A673 (cell line): Measurements from ENCODE around the gene COL4A2. TPM values are rescaled to one million over a fixed set of nuclear protein-coding genes. Genes with fewer than 3 reads are reported as not detected.

ENCODE experiments used
- BruUV-seq: library from RNA; stranded (reverse); fragments of 400-500 nt; replicated peaks from 2 replicates; lab custom pipeline; 2021; lab: Mats Ljungman, UMichigan
- CTCF ChIA-PET: fragments of 300-600 bp; sonication (Branson Sonifier 250); formaldehyde crosslinking; loops from one replicate; lab custom pipeline; 2022; ENCODE audit warnings: antibody characterized with exemption; lab: Charles Lee
- POLR2A ChIA-PET: fragments of 300-600 bp; sonication (Branson Sonifier 250); formaldehyde crosslinking; loops from one replicate; lab custom pipeline; 2022; ENCODE audit warnings: antibody characterized with exemption; ENCODE audit not compliant: low non-redundant PET; lab: Charles Lee
- DNase-seq: peaks from one replicate; pipeline ENCODE4 v3.0.0-alpha.2; 2015; ENCODE audit warnings: low spot score
- H3K27ac ChIP-seq: fragments of 200-600 bp; sonication (generic); 2 replicates; pipeline ENCODE4 v1.5.1; 2016; ENCODE audit warnings: mixed run types, low read depth, mild to moderate bottlenecking, mixed read lengths, antibody characterized with exemption, low read length; ENCODE audit not compliant: poor library complexity, severe bottlenecking
- H3K27me3 ChIP-seq: fragments of 200-600 bp; sonication (generic); replicated peaks from 2 replicates; pipeline ENCODE4 v1.6.1; 2017; ENCODE audit warnings: mixed run types, low read depth, mild to moderate bottlenecking, mixed read lengths, antibody characterized with exemption, low read length; ENCODE audit not compliant: insufficient read depth, poor library complexity
- H3K36me3 ChIP-seq: fragments of 200-600 bp; sonication (generic); 2 replicates; pipeline ENCODE4 v1.6.1; 2016; ENCODE audit warnings: mixed run types, mild to moderate bottlenecking, mixed read lengths, antibody characterized with exemption, low read length; ENCODE audit not compliant: insufficient read depth, poor library complexity, severe bottlenecking
- H3K4me1 ChIP-seq: fragments of 200-600 bp; sonication (generic); 2 replicates; pipeline ENCODE4 v1.6.1; 2017; ENCODE audit warnings: mixed run types, mild to moderate bottlenecking, mixed read lengths, antibody characterized with exemption, low read length; ENCODE audit not compliant: insufficient read depth, poor library complexity, severe bottlenecking
- H3K4me3 ChIP-seq: fragments of 200-600 bp; sonication (generic); 2 replicates; pipeline ENCODE4 v1.5.1; 2016; ENCODE audit warnings: low read depth, mixed run types, mild to moderate bottlenecking, mixed read lengths, low read length; ENCODE audit not compliant: poor library complexity, severe bottlenecking
- H3K9me3 ChIP-seq: fragments of 200-600 bp; sonication (generic); 2 replicates; pipeline ENCODE4 v1.6.1; 2016; ENCODE audit warnings: mixed run types, low read depth, mild to moderate bottlenecking, mixed read lengths, antibody characterized with exemption, low read length; ENCODE audit not compliant: poor library complexity, severe bottlenecking
- EZH2 ChIP-seq: fragments of 200-600 bp; sonication (generic); IDR thresholded peaks from 2 replicates; pipeline ENCODE4 v1.6.1; 2017; ENCODE audit warnings: borderline replicate concordance, low read depth, mild to moderate bottlenecking, mixed read lengths, antibody characterized with exemption, low read length; ENCODE audit not compliant: poor library complexity, severe bottlenecking
- intact Hi-C: fragments of 100-400 bp; cut with micrococcal nuclease; formaldehyde crosslinking; loops from one replicate; pipeline ENCODE4 v1.10.0; 2022; ENCODE audit not compliant: unreplicated experiment
- total RNA-seq: library from RNA; stranded (reverse); gene quantifications from 2 replicates; pipeline ENCODE4 v1.2.3, GENCODE V29; 2021
- TF ChIP-seq, protein P1 (sequence below): fragments of 300-800, 200-600 bp; sonication (generic); conservative IDR thresholded peaks from 2 replicates; pipeline ENCODE4 v1.5.1; 2017; ENCODE audit warnings: low read depth, mild to moderate bottlenecking, antibody characterized with exemption, low read length, moderate library complexity, mixed read lengths

The COL4A2 gene
- total RNA-seq, 1 experiment from 2014 or later: 184 TPM

DNA sequence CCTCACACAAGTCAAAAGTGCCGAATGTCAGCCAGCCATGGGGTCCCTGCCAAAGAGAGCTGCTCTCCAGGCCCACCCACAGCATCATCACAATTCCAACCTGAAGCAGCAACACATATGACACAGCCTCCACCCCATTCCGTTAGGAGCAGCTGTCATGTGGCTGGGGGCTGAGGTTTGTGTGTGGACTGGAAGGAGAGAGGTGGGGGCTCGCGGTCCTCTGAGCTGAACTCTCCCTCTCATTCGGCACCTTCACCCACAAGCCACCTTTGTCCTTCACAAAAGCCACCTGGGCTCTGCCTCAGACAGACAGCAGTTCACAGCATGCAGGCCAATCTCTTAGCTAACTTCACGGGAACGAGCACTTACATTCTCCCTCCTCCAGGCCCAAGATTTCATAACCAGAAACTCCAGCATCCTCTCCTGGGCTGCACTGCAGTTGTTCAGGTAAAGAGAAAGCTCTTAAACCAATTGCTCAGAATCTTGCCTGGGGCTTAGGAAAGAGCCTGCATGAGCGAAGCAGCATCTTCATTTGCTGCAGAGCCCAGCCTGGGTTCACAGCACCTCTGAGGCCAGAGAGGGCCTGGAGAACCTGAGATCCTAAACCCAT lies 247.2 kb downstream of the COL4A2 start:
- CTCF ChIA-PET: no interaction called here
- Histone ChIP-seq H3K4me3 (no peak overlapping the region), H3K36me3 (no peaks in the 10 kb centered on the region)

DNA sequence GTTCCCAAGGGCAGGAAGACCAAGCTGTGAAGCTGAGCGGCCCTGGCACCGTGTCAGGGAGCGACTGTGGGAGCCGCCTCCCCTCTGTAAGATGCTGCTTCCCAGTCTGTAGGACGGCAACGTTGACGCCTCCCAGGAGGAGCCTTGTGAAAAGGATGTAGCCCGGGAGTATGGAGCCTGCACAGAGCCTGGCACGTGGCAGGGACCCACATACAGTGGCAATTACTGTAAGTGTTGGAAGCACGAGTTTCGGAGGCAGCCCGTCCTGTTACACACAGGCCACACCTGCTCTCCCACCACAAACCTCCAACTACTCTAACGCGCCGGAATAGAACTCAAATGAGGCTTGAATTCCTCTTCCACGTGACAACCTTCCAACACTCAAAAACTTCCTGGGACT lies 247.9 kb downstream of the COL4A2 start:
- no peak for TF ChIP-seq EZH2
- TF ChIP-seq, protein P1, sequence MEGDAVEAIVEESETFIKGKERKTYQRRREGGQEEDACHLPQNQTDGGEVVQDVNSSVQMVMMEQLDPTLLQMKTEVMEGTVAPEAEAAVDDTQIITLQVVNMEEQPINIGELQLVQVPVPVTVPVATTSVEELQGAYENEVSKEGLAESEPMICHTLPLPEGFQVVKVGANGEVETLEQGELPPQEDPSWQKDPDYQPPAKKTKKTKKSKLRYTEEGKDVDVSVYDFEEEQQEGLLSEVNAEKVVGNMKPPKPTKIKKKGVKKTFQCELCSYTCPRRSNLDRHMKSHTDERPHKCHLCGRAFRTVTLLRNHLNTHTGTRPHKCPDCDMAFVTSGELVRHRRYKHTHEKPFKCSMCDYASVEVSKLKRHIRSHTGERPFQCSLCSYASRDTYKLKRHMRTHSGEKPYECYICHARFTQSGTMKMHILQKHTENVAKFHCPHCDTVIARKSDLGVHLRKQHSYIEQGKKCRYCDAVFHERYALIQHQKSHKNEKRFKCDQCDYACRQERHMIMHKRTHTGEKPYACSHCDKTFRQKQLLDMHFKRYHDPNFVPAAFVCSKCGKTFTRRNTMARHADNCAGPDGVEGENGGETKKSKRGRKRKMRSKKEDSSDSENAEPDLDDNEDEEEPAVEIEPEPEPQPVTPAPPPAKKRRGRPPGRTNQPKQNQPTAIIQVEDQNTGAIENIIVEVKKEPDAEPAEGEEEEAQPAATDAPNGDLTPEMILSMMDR: no peak
- no peaks in the 10 kb centered on the region for H3K4me1 ChIP-seq
- no peak for DNase-seq
- BruUV-seq: no TSS peak
- no peaks in the 10 kb centered on the region for H3K9me3 ChIP-seq
- no peaks in the 10 kb centered on the region for H3K27me3 ChIP-seq
- intact Hi-C loops: no loop called here
- H3K4me3 ChIP-seq: no peak overlapping the region
- no peaks in the 10 kb centered on the region for H3K36me3 ChIP-seq
- ChIA-PET POLR2A (no interaction called here), CTCF (no interaction called here)
- H3K27ac ChIP-seq: no peak overlapping the region

More for the DNA sequence above, 247.2 kb downstream of the COL4A2 start:
- no peak for DNase-seq
- no peaks in the 10 kb centered on the region for H3K27me3 ChIP-seq
- TF ChIP-seq, protein P1: no peak
- TF ChIP-seq EZH2: no peak
- BruUV-seq: no TSS peak
- POLR2A ChIA-PET: no interaction called here
- H3K9me3 ChIP-seq: no peaks in the 10 kb centered on the region
- intact Hi-C loops: no loop called here
- no peak overlapping the region for H3K27ac ChIP-seq
- H3K4me1 ChIP-seq: no peaks in the 10 kb centered on the region

DNA sequence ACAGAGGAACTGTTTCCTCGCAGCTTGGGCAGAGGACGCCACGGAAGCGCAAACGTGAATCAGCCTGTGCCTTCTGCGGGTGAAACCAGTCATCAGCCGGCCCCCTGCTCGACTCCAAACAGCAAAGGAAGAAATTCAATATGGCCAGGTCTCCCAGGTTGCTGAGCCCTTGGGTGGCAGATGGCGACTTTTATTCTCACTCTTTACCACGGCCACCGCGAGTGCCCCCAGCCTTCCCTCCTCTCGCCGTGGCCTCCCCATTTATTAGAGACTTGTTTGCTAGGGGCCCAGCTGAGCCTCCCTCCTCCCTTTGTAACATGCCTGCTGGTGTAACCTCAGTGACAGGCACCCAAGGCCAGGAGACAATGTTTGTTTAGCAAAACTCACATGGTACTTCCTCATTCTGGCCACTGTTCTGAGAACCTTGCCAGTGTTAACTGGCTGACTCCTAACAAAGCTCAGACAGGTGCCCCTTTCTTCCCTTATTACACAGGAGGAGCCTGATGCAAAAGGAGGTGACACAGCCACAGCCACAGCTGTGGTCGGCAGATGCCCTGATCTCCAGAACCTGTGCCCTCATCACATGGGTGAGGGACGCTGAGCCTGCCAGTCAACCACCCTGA lies 248.6 kb downstream of the COL4A2 start:
- CTCF ChIA-PET: no interaction called here
- Histone ChIP-seq H3K36me3 (no peaks in the 10 kb centered on the region), H3K27me3 (no peaks in the 10 kb centered on the region), H3K4me1 (no peaks in the 10 kb centered on the region), H3K4me3 (no peak overlapping the region), H3K9me3 (no peaks in the 10 kb centered on the region), H3K27ac (no peak overlapping the region)
- intact Hi-C loops: no loop called here
- DNase-seq: no peak
- BruUV-seq: no TSS peak
- POLR2A ChIA-PET: no interaction called here
- TF ChIP-seq EZH2: no peak
- TF ChIP-seq, protein P1: no peak
